ENCODE results near the gene PSAPL1.

- TF ChIP-seq, protein P1, sequence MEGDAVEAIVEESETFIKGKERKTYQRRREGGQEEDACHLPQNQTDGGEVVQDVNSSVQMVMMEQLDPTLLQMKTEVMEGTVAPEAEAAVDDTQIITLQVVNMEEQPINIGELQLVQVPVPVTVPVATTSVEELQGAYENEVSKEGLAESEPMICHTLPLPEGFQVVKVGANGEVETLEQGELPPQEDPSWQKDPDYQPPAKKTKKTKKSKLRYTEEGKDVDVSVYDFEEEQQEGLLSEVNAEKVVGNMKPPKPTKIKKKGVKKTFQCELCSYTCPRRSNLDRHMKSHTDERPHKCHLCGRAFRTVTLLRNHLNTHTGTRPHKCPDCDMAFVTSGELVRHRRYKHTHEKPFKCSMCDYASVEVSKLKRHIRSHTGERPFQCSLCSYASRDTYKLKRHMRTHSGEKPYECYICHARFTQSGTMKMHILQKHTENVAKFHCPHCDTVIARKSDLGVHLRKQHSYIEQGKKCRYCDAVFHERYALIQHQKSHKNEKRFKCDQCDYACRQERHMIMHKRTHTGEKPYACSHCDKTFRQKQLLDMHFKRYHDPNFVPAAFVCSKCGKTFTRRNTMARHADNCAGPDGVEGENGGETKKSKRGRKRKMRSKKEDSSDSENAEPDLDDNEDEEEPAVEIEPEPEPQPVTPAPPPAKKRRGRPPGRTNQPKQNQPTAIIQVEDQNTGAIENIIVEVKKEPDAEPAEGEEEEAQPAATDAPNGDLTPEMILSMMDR (IDR thresholded peaks at IDR 0.05): no peak
- TF ChIP-seq POLR2AphosphoS5 (IDR thresholded peaks at IDR 0.05; ENCODE audit: low read depth, low read length) (no peak), MAX (IDR thresholded peaks at IDR 0.05; ENCODE audit: low read depth) (no peak), EP300 (IDR thresholded peaks at IDR 0.05; ENCODE audit: borderline replicate concordance in 1 of 2, low read depth in 1 of 2, low read length in 1 of 2) (no peak)
These were observed 4.3 kb downstream of the PSAPL1 start for GRCh38 chr4:7430368-7430964.
